Karpas-422 (cell line): Measurements from ENCODE around the gene TRMT10C. TPM values are rescaled to one million over a fixed set of nuclear protein-coding genes. Genes with fewer than 3 reads are reported as not detected.

ENCODE experiments used
- DNase-seq: peaks from one replicate; pipeline ENCODE4 v3.0.0-alpha.2; 2015
- H2AFZ ChIP-seq: fragments of 200-600 bp; sonication (generic); 2 replicates; pipeline ENCODE4 v1.6.1; 2014; ENCODE audit warnings: antibody characterized with exemption, low read length, mixed read lengths
- H3K27ac ChIP-seq: fragments of 200-600 bp; sonication (generic); 2 replicates; pipeline ENCODE4 v1.5.1; 2014; ENCODE audit warnings: mild to moderate bottlenecking, low read length, moderate library complexity
- H3K27me3 ChIP-seq: fragments of 200-600 bp; sonication (generic); 2 replicates; pipeline ENCODE4 v1.6.1; 2014; ENCODE audit warnings: low read length, mixed read lengths
- H3K36me3 ChIP-seq: fragments of 200-600 bp; sonication (generic); 2 replicates; pipeline ENCODE4 v1.6.1; 2014; ENCODE audit warnings: low read length, mixed read lengths; ENCODE audit not compliant: insufficient read depth
- H3K4me1 ChIP-seq: fragments of 200-600 bp; sonication (generic); 2 replicates; pipeline ENCODE4 v1.6.1; 2014; ENCODE audit warnings: mild to moderate bottlenecking, low read length, mixed read lengths
- H3K4me2 ChIP-seq: fragments of 200-600 bp; sonication (generic); 2 replicates; pipeline ENCODE4 v1.6.1; 2014; ENCODE audit warnings: low read length, low read depth, mild to moderate bottlenecking; ENCODE audit not compliant: poor library complexity, severe bottlenecking
- H3K4me3 ChIP-seq: fragments of 200-600 bp; sonication (generic); 2 replicates; pipeline ENCODE4 v1.5.1; 2014; ENCODE audit warnings: mild to moderate bottlenecking, antibody characterized with exemption, low read length, mixed read lengths
- H3K79me2 ChIP-seq: fragments of 200-600 bp; sonication (generic); 2 replicates; pipeline ENCODE4 v1.6.1; 2014; ENCODE audit warnings: mild to moderate bottlenecking, low read length, mixed read lengths
- H3K9ac ChIP-seq: fragments of 200-600 bp; sonication (generic); 2 replicates; pipeline ENCODE4 v1.6.0; 2014; ENCODE audit warnings: low read length
- H3K9me2 ChIP-seq: fragments of 200-600 bp; sonication (generic), shearing (Covaris generic); replicated peaks from 2 replicates; pipeline ENCODE4 v1.6.0; 2014; ENCODE audit warnings: mild to moderate bottlenecking, low read length, moderate library complexity; ENCODE audit not compliant: insufficient read depth
- H3K9me3 ChIP-seq: fragments of 300-700, 200-600 bp; sonication (generic); 2 replicates; pipeline ENCODE4 v1.6.1; 2014; ENCODE audit warnings: low read length, mixed read lengths
- H4K20me1 ChIP-seq: fragments of 200-600 bp; sonication (generic); 2 replicates; pipeline ENCODE4 v1.6.1; 2014; ENCODE audit warnings: mild to moderate bottlenecking, antibody characterized with exemption, low read length, low read depth; ENCODE audit not compliant: insufficient read depth
- total RNA-seq: library from RNA; depleted of rRNA; stranded (reverse); fragments of >200 nt; shearing (Covaris generic); gene quantifications from 2 replicates; pipeline ENCODE4 v1.2.3, GENCODE V29; 2014; ENCODE audit warnings: low replicate concordance; rRNA removed

Gene TRMT10C
- total RNA-seq, result 24.9 and 47.9 TPM in 2 replicates

DNA sequence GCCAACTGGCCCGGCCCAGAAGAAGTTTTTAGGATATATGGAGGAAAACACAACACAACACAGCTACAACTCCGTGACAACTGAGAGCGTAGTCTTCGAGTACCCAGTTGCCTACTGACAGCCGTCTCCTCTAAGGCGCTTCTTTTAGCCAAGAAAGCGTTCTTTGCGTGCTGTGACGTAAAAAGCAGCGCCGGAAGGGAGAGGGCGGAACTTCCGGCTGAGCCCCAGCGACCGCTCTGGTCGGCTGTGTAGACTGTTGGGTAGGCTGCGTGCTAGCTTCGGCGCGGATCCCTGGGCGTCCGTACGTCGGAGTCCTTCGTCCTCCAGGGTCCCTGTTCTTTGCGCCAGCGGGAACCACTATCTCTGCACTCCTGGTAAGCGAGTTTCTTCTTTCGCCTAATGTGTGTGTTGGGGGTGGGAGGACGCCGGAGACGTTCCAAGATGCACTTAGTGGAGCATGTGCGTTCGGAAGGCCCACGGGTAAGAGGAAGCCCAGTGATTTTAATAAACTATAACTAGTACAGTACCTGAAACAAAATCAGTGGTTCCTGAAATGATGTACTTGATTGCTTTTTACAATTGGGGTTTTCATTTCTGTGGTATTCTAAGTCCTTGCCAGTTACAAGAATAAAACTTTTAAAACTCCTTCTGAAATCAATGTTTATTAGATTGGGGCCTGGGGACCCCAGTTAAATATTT is at the start of gene TRMT10C:
Gene TRMT10C, plus strand, starts transcription at position 239 of the 699 bp plus-strand sequence. CDS start 2,914 bp downstream, outside the sequence.
- Histone ChIP-seq H3K79me2 (peaks cover 52% of the 10 kb centered on the region), H3K4me3 (peak within 1 kb of the TSS; percentile 97), H3K9me3 (no peaks in the 10 kb centered on the region), H3K36me3 (peaks cover 39% of the 10 kb centered on the region), H2AFZ (no peak within 1 kb of the TSS), H3K27me3 (no peaks in the 10 kb centered on the region), H3K9ac (peak within 1 kb of the TSS; percentile 91), H3K9me2 (no peaks in the 10 kb centered on the region), H3K4me2 (peak within 1 kb of the TSS; percentile 91), H4K20me1 (peaks cover 23% of the 10 kb centered on the region), H3K27ac (peak within 1 kb of the TSS; percentile 66), H3K4me1 (peaks cover 47% of the 10 kb centered on the region)
- peak; percentile 98 for DNase-seq

DNA sequence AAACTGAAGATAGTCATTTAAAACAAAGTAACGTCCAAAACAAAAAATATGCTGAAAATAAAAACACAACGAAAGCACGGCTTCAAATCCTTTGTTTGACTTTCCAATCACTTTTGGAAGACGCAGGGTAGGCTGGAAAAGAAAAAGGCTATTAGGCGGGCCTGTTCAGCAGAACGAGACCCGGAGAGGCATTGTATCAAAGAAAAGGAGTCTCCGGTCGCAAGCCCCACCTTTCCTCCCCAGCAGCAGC is 49.3 kb upstream of the TRMT10C start:
- no peak for DNase-seq

DNA sequence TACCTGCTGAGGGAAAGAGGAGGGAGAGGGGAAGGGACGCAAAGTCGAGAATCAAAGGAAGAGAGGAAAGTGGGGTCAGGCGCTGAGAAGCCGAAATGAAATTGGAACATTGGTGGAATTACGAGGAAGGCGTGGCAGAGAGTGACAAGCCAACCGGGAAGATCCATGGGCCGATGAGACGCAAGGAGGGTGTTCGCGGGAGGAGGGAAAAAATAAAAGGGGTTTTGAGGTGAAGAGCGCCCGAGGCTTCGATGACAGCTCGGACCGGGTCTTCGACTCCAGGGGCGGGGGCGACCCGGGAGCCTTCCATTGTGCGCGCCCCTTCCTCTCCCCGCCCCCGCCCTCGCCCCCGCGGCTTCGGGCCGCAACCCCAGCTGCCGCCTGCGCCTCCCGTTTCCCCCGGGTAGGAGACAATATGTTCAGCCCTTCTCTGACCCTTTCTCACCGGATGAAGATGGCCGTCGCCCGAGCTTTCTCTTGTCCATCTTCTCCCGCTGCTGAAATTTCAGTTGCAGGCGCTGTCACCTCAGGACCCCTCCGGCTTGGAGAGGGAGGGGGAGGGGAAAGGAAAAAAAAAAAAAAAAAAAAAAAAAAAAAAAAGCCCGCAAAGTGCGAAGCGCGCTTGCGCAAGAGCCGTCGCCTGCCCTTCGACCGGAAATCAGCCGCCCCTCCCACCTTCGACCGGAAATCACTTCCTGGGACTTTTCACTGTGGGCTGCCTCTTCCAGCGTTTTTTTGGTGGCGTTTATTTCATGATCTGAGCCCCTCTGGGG is 48.8 kb upstream of the TRMT10C start, which contains the start of gene SENP7:
Gene SENP7, minus strand, starts transcription at position 567 of the 773 bp plus-strand sequence. Its CDS starts 82 bp downstream, at position 485.
- Histone ChIP-seq H3K9me3 (no peaks in the 10 kb centered on the region), H3K4me3 (peak within 1 kb of the TSS; percentile 89), H3K9me2 (no peaks in the 10 kb centered on the region), H4K20me1 (no peaks in the 10 kb centered on the region), H3K27ac (peak within 1 kb of the TSS; percentile 68), H3K4me1 (peaks cover 18% of the 10 kb centered on the region), H3K79me2 (peaks cover 33% of the 10 kb centered on the region), H3K36me3 (no peaks in the 10 kb centered on the region), H3K4me2 (peak within 1 kb of the TSS; percentile 72), H3K9ac (peak within 1 kb of the TSS; percentile 73), H3K27me3 (no peaks in the 10 kb centered on the region), H2AFZ (peak within 1 kb of the TSS; percentile 86)
- peak; percentile 94 for DNase-seq

More for the DNA sequence above, 49.3 kb upstream of the TRMT10C start:
- peaks cover 18% of the 10 kb centered on the region for H3K4me1 ChIP-seq
- H3K9ac ChIP-seq, result peak overlapping the region; percentile 73
- no peaks in the 10 kb centered on the region for H3K36me3 ChIP-seq
- H3K27me3 ChIP-seq, result no peaks in the 10 kb centered on the region
- H3K9me3 ChIP-seq, result no peaks in the 10 kb centered on the region
- H4K20me1 ChIP-seq, result no peaks in the 10 kb centered on the region
- H3K4me3 ChIP-seq, result peak overlapping the region; percentile 89
- peak overlapping the region; percentile 72 for H3K4me2 ChIP-seq
- no peaks in the 10 kb centered on the region for H3K9me2 ChIP-seq
- peaks cover 36% of the 10 kb centered on the region for H3K79me2 ChIP-seq
- peak overlapping the region; percentile 86 for H2AFZ ChIP-seq
- peak overlapping the region; percentile 68; the same call in 1 of the 2 replicates for H3K27ac ChIP-seq

DNA sequence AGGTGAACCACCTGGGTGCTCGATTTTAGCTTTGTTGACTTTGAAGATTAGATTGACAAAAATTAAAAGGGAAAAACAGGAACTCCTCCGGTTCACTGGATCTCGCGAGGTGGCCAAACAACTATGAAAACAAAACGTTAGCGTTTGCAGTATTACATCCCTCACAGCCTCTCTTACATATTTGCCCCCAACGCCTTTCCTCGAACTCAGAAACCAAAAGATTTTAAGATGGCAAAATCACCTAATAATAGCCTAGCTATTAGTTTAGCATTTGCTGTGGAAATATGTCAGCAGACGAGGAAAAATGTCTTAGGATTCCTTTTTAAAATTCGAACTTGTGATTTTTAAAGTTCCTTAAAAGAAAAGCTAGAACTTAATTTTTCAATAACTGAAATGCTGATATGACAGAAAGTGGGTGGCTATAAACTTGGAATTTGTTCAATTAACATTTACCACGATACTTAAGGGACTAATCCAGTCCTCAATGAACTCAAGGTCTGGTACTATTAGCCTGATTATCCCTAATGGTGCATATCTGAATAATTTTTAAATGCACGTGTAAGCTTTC is 48.2 kb upstream of the TRMT10C start:
- peak overlapping the region; percentile 72 for H3K4me2 ChIP-seq
- H3K27ac ChIP-seq, result peak overlapping the region; percentile 68
- no peaks in the 10 kb centered on the region for H3K27me3 ChIP-seq
- DNase-seq, result peak; percentile 46
- H3K9me2 ChIP-seq, result no peaks in the 10 kb centered on the region
- peak overlapping the region; percentile 73 for H3K9ac ChIP-seq
- peaks cover 25% of the 10 kb centered on the region for H3K4me1 ChIP-seq
- H3K79me2 ChIP-seq, result peaks cover 30% of the 10 kb centered on the region
- no peaks in the 10 kb centered on the region for H4K20me1 ChIP-seq
- H3K36me3 ChIP-seq, result no peaks in the 10 kb centered on the region
- peak overlapping the region; percentile 80 for H2AFZ ChIP-seq
- H3K4me3 ChIP-seq, result peak overlapping the region; percentile 89
- no peaks in the 10 kb centered on the region for H3K9me3 ChIP-seq

DNA sequence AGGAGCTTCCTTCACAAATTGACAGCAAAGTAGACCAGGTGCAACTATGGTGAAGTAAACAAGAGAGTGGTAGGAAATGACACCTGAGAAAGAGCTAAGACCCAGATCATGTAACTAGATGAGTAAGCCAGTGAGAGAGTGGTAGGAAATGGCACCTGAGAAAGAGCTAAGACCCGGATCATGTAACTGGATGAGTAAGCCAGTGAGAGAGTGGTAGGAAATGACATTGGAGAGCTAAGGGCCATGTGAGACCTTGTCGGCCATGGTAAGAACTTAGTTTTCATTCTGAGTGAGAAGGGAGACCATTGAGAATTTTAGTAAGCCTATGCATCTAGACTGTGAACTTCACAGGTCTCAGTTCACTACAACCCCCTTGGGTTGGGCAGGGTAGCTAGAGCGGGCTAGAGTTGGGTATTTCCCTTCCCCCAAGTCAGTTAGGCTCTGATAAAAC is 43.2 kb upstream of the TRMT10C start:
- Histone ChIP-seq H3K27ac (no peak overlapping the region), H3K4me3 (no peak overlapping the region), H3K79me2 (no peaks in the 10 kb centered on the region), H3K36me3 (no peaks in the 10 kb centered on the region), H3K9ac (0 out of 2 replicates have a peak overlapping the region, but pooled peaks have one; percentile 8), H3K27me3 (no peaks in the 10 kb centered on the region), H3K4me1 (peaks cover 18% of the 10 kb centered on the region), H3K9me3 (no peaks in the 10 kb centered on the region), H3K9me2 (no peaks in the 10 kb centered on the region), H3K4me2 (peak overlapping the region; percentile 33), H2AFZ (peak overlapping the region; percentile 66), H4K20me1 (no peaks in the 10 kb centered on the region)
- DNase-seq, result no peak

DNA sequence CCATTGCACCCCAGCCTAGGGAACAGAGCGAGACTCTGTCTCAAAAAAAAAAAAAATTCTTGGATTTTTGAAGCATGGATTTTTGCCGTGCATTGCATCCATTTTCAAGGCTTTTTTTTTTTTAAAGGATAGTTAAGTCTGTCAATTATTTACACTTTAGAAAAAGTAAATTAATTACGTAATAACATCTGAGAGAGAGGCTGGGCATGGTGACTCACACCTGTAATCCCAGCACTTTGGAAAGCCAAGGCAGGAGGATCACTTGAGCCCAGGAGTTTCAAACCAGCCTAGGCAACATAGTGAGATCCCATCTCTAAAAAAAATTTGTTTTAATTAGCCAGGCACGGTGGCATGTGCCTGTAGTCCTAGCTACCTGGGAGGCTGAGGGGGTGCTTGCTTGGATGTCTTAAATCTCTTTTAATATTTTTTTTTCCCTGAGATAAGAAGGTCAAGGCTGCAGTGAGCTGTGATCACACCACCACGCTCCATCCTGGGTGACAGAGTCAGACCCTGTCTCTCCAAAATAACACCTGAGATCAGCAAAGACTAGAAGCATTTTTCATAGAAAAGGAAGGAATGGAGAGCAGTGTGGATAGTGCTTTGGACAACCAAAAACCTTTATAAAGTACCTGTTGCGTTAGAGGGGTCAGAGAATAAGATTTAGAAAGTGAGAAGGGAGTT is 41.8 kb upstream of the TRMT10C start:
- H4K20me1 ChIP-seq, result no peaks in the 10 kb centered on the region
- no peak overlapping the region for H3K4me3 ChIP-seq
- no peak overlapping the region for H2AFZ ChIP-seq
- no peak for DNase-seq
- no peak overlapping the region for H3K9ac ChIP-seq
- H3K4me1 ChIP-seq, result peaks cover 12% of the 10 kb centered on the region
- no peaks in the 10 kb centered on the region for H3K9me3 ChIP-seq
- H3K9me2 ChIP-seq, result no peaks in the 10 kb centered on the region
- no peaks in the 10 kb centered on the region for H3K27me3 ChIP-seq
- H3K79me2 ChIP-seq, result no peaks in the 10 kb centered on the region
- H3K27ac ChIP-seq, result no peak overlapping the region
- no peaks in the 10 kb centered on the region for H3K36me3 ChIP-seq
- H3K4me2 ChIP-seq, result no peak overlapping the region

DNA sequence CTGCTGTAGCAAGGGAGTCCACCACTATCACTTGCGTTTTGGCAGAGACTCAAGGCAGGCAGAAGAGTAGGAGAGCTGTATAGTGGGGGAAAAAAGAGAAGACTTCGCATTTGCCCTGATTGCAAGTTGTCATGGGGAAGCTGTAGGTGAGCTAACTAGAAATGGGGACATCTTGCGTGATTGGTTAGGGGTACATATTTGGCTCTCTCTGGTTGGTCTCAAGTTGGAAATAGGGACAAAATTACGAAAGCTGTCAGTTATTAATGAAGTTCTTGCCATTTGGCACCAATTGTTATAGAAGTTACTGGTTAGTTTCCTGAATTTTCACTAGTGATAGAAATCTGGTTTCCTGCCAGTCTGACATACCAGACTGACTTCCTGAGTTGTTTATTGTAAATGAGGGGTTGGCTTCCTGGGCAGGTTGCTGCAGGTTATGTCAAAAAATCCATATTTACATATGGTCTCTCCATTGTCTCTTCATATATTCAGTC is 40.4 kb upstream of the TRMT10C start:
- Histone ChIP-seq H3K9me3 (no peaks in the 10 kb centered on the region), H4K20me1 (no peaks in the 10 kb centered on the region), H2AFZ (0 out of 2 replicates have a peak overlapping the region, but pooled peaks have one; percentile 8), H3K4me1 (peaks cover 9% of the 10 kb centered on the region), H3K4me3 (no peak overlapping the region), H3K27ac (no peak overlapping the region), H3K27me3 (no peaks in the 10 kb centered on the region), H3K79me2 (no peaks in the 10 kb centered on the region), H3K36me3 (no peaks in the 10 kb centered on the region), H3K9me2 (no peaks in the 10 kb centered on the region), H3K4me2 (no peak overlapping the region), H3K9ac (no peak overlapping the region)
- no peak for DNase-seq
